GM12878 (cell line): Measurements from ENCODE around the gene WARS2. TPM values are rescaled to one million over a fixed set of nuclear protein-coding genes. Genes with fewer than 3 reads are reported as not detected.

Experiments used
- ATAC-seq: fragments of 200-7000 bp; cut with Tn5 transposase; 3 replicates; pipeline ENCODE4 v1.9.1; 2020; ENCODE audit warnings: mild to moderate bottlenecking, moderate library complexity
- BruUV-seq: library from RNA; stranded (reverse); fragments of 400-500 nt; replicated peaks from 2 replicates; lab custom pipeline; 2021; lab: Mats Ljungman, UMichigan
- CTCF ChIA-PET: fragments of 300-600 bp; sonication (Branson Sonifier 250); formaldehyde crosslinking; extraction: SDS; loops from one replicate; lab custom pipeline; 2021; ENCODE audit warnings: inconsistent platforms; lab: Yijun Ruan, JAX
- POLR2A ChIA-PET: fragments of 350-600 bp; formaldehyde crosslinking; extraction: SDS; loops from one replicate; lab custom pipeline; 2021; ENCODE audit warnings: inconsistent platforms; lab: Charles Lee
- RAD21 ChIA-PET: fragments of 300-600 bp; sonication (Branson Sonifier 250); formaldehyde crosslinking; loops from one replicate; lab custom pipeline; 2023; ENCODE audit warnings: antibody characterized with exemption; ENCODE audit not compliant: unreplicated experiment; lab: Charles Lee
- SMC1A ChIA-PET: fragments of 300-600 bp; sonication (Branson Sonifier 250); formaldehyde crosslinking; loops from one replicate; lab custom pipeline; 2023; ENCODE audit not compliant: unreplicated experiment, uncharacterized antibody; lab: Charles Lee
- DNase-seq: peaks from one replicate; pipeline ENCODE4 v3.0.0-alpha.2; 2011; ENCODE audit warnings: low read depth, low spot score
- FAIRE-seq: peaks from 3 replicates; lab custom pipeline; 2011; peaks lifted over from hg19 to GRCh38; lab: Jason Lieb, UNC
- H2AFZ ChIP-seq: 2 replicates; pipeline ENCODE4 v1.6.0; 2011; ENCODE audit warnings: low read depth, low read length, control low read depth; ENCODE audit not compliant: control insufficient read depth
- H3K27ac ChIP-seq: 2 replicates; pipeline ENCODE4 v1.5.1; 2011; ENCODE audit warnings: control low read depth; ENCODE audit not compliant: control insufficient read depth, insufficient read depth
- H3K27me3 ChIP-seq, 2 experiments: replicated peaks in 1 of 2; 2 replicates each; pipeline versions ENCODE4 v1.6.0 to v1.6.1; 2011; ENCODE audit warnings: low read length in 1 of 2; ENCODE audit not compliant: control insufficient read depth in 2 of 2, insufficient read depth in 2 of 2
- H3K36me3 ChIP-seq, 2 experiments: 2 replicates each; pipeline ENCODE4 v1.5.1; 2011; ENCODE audit warnings: low read length in 1 of 2; ENCODE audit not compliant: control insufficient read depth in 2 of 2, insufficient read depth in 2 of 2
- H3K4me1 ChIP-seq: 2 replicates; pipeline ENCODE4 v1.6.1; 2011; ENCODE audit warnings: mild to moderate bottlenecking, low read length, moderate library complexity, mixed read lengths; ENCODE audit not compliant: control insufficient read depth, insufficient read depth
- H3K4me2 ChIP-seq: 2 replicates; pipeline ENCODE4 v1.6.0; 2011; ENCODE audit warnings: control low read depth; ENCODE audit not compliant: control insufficient read depth, insufficient read depth
- H3K4me3 ChIP-seq: fragments of 200-600 bp; sonication (generic); 2 replicates; pipeline ENCODE4 v1.5.1; 2016
- H3K79me2 ChIP-seq: 2 replicates; pipeline ENCODE4 v1.6.0; 2011; ENCODE audit warnings: low read length; ENCODE audit not compliant: control insufficient read depth, insufficient read depth
- H3K9ac ChIP-seq: 2 replicates; pipeline ENCODE4 v1.8.0; 2011; ENCODE audit warnings: low read length, control low read depth, mixed read lengths; ENCODE audit not compliant: control insufficient read depth, insufficient read depth
- H3K9me3 ChIP-seq: replicated peaks from 3 replicates; pipeline ENCODE4 v1.5.1; 2011; ENCODE audit warnings: mild to moderate bottlenecking, low read length; ENCODE audit not compliant: control insufficient read depth, insufficient read depth
- H4K20me1 ChIP-seq: 2 replicates; pipeline ENCODE4 v1.6.0; 2011; ENCODE audit not compliant: control insufficient read depth, insufficient read depth
- CHD4 ChIP-seq: fragments of 200-600 bp; sonication (generic); IDR thresholded peaks from 2 replicates; pipeline ENCODE4 v1.6.1; 2016; ENCODE audit warnings: mild to moderate bottlenecking
- ESRRA ChIP-seq: IDR thresholded peaks from 2 replicates; pipeline ENCODE4 v1.6.1; 2012; ENCODE audit warnings: mild to moderate bottlenecking, low read length, improper control_type of control experiment
- MYB ChIP-seq: fragments of 150-350 bp; IDR thresholded peaks from 2 replicates; pipeline ENCODE4 v1.6.1; 2014; ENCODE audit warnings: mild to moderate bottlenecking, low read depth, low read length, borderline replicate concordance
- NFXL1 ChIP-seq: fragments of 450-650 bp; IDR thresholded peaks from 2 replicates; pipeline ENCODE4 v1.6.1; 2017; ENCODE audit warnings: antibody characterized with exemption, mild to moderate bottlenecking, borderline replicate concordance
- NFYB ChIP-seq: IDR thresholded peaks from 2 replicates; pipeline ENCODE4 v1.6.1; 2011; ENCODE audit warnings: low read depth, mild to moderate bottlenecking, low read length, improper control_type of control experiment, moderate library complexity; ENCODE audit not compliant: insufficient read depth
- TCF3 ChIP-seq: IDR thresholded peaks from 2 replicates; pipeline ENCODE4 v1.6.1; 2012; ENCODE audit warnings: low read depth, mild to moderate bottlenecking, low read length, borderline replicate concordance; ENCODE audit not compliant: insufficient read depth
- YBX1 ChIP-seq: fragments of 450-650 bp; IDR thresholded peaks from 2 replicates; pipeline ENCODE4 v1.6.1; 2016; ENCODE audit warnings: antibody characterized with exemption
- ZNF217 ChIP-seq: fragments of 450-650 bp; IDR thresholded peaks from 2 replicates; pipeline ENCODE4 v1.6.1; 2017; ENCODE audit warnings: antibody characterized with exemption, mild to moderate bottlenecking
- ZNF384 ChIP-seq: IDR thresholded peaks from 2 replicates; pipeline ENCODE4 v1.6.1; 2012; ENCODE audit warnings: low read depth, mild to moderate bottlenecking, low read length, improper control_type of control experiment, borderline replicate concordance
- ZNF622 ChIP-seq: fragments of 450-650 bp; IDR thresholded peaks from 2 replicates; pipeline ENCODE4 v1.6.1; 2017; ENCODE audit warnings: mild to moderate bottlenecking, inconsistent platforms
- WGBS: methylation state at CpG from one replicate; pipeline ENCODE4 v1.1.6; 2016; ENCODE audit warnings: low lambda C conversion rate; ENCODE audit not compliant: insufficient replicate concordance, insufficient coverage; ENCODE audit errors: missing lambda C conversion rate; 5-methylcytosine and 5-hydroxymethylcytosine counted together
- in situ Hi-C: fragments of 300-500 bp; cut with MboI; formaldehyde crosslinking; loops from 9 replicates; pipeline ENCODE4 v1.14.3; 2018; ENCODE audit warnings: mixed read lengths
- intact Hi-C: fragments of 100-400 bp; cut with micrococcal nuclease; formaldehyde crosslinking; loops from one replicate; pipeline ENCODE4 v1.14.2; 2022; ENCODE audit not compliant: unreplicated experiment
- polyA plus RNA-seq, 11 experiments: library from polyadenylated mRNA; depleted of rRNA in 4 of 11; unstranded in 6 of 11; stranded (reverse) in 5 of 11; fragments of >200 nt; fragmentation: Nextera tagmentation in 4 of 11; fragmentation: Illumina TruSeq in 1 of 11; extraction: Ambion mirVana in 4 of 11; extraction: Trizol in 1 of 11; gene quantifications; 1 replicate in 1 of 11; 2 replicates in 10 of 11; pipeline versions ENCODE4 v1.2.1 to v1.2.3, GENCODE V29; 2011 to 2016; ENCODE audit warnings: inconsistent platforms in 2 of 11, missing spikeins in 2 of 11, low read depth in 1 of 11
- total RNA-seq, 4 experiments: library from RNA; depleted of rRNA in 3 of 4; stranded (reverse); fragments of >200 nt in 3 of 4; fragmentation: Illumina TruSeq in 1 of 4; extraction: Trizol in 1 of 4; gene quantifications; 2 replicates each; pipeline versions ENCODE4 v1.2.1 to v1.2.3, GENCODE V29; 2013 to 2021
- TF ChIP-seq, protein P1 (sequence below): IDR thresholded peaks from 2 replicates; pipeline ENCODE4 v1.6.1; 2012; ENCODE audit warnings: low read depth, low read length, improper control_type of control experiment
- TF ChIP-seq, protein P2 (sequence below): IDR thresholded peaks from 2 replicates; pipeline ENCODE4 v1.6.1; 2012; ENCODE audit warnings: low read depth, low read length, improper control_type of control experiment
- TF ChIP-seq, protein P3 (sequence below): IDR thresholded peaks from 2 replicates; pipeline ENCODE4 v1.6.1; 2012; ENCODE audit warnings: low read depth, low read length, improper control_type of control experiment
- TF ChIP-seq, protein P4 (sequence below): fragments of 450-650 bp; IDR thresholded peaks from 2 replicates; pipeline ENCODE4 v1.6.1; 2018; ENCODE audit warnings: mild to moderate bottlenecking, low read depth, moderate library complexity; ENCODE audit not compliant: partially characterized antibody

WARS2 gene
- total and polyA plus RNA-seq, 10 of the 15 experiments (the other 5 are each of a cell fraction or from before 2014, with no cell fraction given): 5.5 to 22.2 (median 14.4) TPM

DNA sequence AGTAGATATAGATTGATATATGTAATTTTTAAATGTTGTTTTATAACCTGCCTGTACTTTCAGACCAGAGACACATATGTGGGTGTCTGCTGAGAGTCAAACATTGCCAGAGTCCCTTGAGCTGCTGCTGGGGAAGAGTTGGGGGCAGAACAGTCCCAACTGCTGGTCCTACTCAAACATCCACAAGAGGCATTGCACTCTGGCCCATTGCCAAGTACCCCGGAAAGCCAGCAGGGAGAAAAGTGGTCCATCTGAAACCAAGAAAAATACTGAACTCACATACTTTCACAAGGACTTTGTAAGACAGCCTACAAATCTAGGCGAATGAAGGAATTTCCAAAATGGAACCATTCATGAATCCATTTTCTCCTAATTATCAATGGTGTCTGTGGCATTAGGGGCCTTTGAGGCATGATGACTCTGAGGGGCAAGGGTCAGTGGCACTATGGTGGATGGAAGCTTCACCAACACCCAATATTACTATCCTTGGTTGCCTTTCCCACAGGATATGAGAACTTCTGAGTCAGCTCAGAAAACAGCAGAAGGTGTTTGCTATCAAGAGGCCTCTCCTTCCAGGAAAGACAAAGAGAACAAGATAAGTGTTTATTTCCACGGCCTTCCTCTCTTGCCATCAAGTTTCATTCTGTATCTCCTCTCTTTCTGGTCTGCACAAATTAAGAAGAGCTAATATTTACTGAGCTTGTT lies 145.0 kb downstream of the WARS2 start:
- no peak overlapping the region for H3K27ac ChIP-seq
- H3K4me2 ChIP-seq: no peak overlapping the region
- POLR2A ChIA-PET: no interaction called here
- H3K4me1 ChIP-seq: no peaks in the 10 kb centered on the region
- H3K9me3 ChIP-seq: no peaks in the 10 kb centered on the region
- no peak overlapping the region for H3K4me3 ChIP-seq
- H3K79me2 ChIP-seq: no peaks in the 10 kb centered on the region
- 13% methylated on average over 3 of the region's 3 CpGs for WGBS
- intact Hi-C loops (no loop called here), in situ Hi-C loops (no loop called here)
- H2AFZ ChIP-seq: no peak overlapping the region
- no TSS peak for BruUV-seq
- H4K20me1 ChIP-seq: no peaks in the 10 kb centered on the region
- H3K36me3 ChIP-seq: no peaks in the 10 kb centered on the region
- DNase-seq (no peak), FAIRE-seq (no peak), ATAC-seq (no peak)
- no peak overlapping the region for H3K9ac ChIP-seq
- SMC1A ChIA-PET: interaction anchor here (0.9 to 1.6 kb wide), 4 partner anchors 10 to 379 kb away, joined by 3 to 4 read pairs (median 4); no protein-coding TSS in a partner anchor
- RAD21 ChIA-PET: no interaction called here
- CTCF ChIA-PET: interaction anchor here (0.5 to 2.1 kb wide), 3 partner anchors 13 to 687 kb away, joined by 4 to 10 read pairs (median 4); no protein-coding TSS in a partner anchor
- peaks cover 10% of the 10 kb centered on the region in 2 experiments for H3K27me3 ChIP-seq
- no peak for TF ChIP-seq ZNF217
- no peak for TF ChIP-seq MYB
- TF ChIP-seq, protein P1, sequence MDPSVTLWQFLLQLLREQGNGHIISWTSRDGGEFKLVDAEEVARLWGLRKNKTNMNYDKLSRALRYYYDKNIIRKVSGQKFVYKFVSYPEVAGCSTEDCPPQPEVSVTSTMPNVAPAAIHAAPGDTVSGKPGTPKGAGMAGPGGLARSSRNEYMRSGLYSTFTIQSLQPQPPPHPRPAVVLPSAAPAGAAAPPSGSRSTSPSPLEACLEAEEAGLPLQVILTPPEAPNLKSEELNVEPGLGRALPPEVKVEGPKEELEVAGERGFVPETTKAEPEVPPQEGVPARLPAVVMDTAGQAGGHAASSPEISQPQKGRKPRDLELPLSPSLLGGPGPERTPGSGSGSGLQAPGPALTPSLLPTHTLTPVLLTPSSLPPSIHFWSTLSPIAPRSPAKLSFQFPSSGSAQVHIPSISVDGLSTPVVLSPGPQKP: no peak
- TF ChIP-seq ZNF384: no peak
- no peak for TF ChIP-seq NFYB
- TF ChIP-seq TCF3: no peak
- TF ChIP-seq, protein P2, sequence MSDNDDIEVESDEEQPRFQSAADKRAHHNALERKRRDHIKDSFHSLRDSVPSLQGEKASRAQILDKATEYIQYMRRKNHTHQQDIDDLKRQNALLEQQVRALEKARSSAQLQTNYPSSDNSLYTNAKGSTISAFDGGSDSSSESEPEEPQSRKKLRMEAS: no peak
- TF ChIP-seq CHD4: no peak
- no peak for TF ChIP-seq YBX1
- TF ChIP-seq, protein P3, sequence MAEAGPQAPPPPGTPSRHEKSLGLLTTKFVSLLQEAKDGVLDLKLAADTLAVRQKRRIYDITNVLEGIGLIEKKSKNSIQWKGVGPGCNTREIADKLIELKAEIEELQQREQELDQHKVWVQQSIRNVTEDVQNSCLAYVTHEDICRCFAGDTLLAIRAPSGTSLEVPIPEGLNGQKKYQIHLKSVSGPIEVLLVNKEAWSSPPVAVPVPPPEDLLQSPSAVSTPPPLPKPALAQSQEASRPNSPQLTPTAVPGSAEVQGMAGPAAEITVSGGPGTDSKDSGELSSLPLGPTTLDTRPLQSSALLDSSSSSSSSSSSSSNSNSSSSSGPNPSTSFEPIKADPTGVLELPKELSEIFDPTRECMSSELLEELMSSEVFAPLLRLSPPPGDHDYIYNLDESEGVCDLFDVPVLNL: no peak
- TF ChIP-seq ESRRA: no peak
- no peak for TF ChIP-seq ZNF622
- TF ChIP-seq, protein P4, sequence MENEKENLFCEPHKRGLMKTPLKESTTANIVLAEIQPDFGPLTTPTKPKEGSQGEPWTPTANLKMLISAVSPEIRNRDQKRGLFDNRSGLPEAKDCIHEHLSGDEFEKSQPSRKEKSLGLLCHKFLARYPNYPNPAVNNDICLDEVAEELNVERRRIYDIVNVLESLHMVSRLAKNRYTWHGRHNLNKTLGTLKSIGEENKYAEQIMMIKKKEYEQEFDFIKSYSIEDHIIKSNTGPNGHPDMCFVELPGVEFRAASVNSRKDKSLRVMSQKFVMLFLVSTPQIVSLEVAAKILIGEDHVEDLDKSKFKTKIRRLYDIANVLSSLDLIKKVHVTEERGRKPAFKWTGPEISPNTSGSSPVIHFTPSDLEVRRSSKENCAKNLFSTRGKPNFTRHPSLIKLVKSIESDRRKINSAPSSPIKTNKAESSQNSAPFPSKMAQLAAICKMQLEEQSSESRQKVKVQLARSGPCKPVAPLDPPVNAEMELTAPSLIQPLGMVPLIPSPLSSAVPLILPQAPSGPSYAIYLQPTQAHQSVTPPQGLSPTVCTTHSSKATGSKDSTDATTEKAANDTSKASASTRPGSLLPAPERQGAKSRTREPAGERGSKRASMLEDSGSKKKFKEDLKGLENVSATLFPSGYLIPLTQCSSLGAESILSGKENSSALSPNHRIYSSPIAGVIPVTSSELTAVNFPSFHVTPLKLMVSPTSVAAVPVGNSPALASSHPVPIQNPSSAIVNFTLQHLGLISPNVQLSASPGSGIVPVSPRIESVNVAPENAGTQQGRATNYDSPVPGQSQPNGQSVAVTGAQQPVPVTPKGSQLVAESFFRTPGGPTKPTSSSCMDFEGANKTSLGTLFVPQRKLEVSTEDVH: no peak
- no peak for TF ChIP-seq NFXL1
